ENCODE data around the gene LAIR1.

The LAIR1 gene

GRCh38 chr19:54337858-54338230, 26.9 kb downstream of the LAIR1 start:
- TF ChIP-seq CTCF (IDR thresholded peaks at IDR 0.05), result no peak

DNA sequence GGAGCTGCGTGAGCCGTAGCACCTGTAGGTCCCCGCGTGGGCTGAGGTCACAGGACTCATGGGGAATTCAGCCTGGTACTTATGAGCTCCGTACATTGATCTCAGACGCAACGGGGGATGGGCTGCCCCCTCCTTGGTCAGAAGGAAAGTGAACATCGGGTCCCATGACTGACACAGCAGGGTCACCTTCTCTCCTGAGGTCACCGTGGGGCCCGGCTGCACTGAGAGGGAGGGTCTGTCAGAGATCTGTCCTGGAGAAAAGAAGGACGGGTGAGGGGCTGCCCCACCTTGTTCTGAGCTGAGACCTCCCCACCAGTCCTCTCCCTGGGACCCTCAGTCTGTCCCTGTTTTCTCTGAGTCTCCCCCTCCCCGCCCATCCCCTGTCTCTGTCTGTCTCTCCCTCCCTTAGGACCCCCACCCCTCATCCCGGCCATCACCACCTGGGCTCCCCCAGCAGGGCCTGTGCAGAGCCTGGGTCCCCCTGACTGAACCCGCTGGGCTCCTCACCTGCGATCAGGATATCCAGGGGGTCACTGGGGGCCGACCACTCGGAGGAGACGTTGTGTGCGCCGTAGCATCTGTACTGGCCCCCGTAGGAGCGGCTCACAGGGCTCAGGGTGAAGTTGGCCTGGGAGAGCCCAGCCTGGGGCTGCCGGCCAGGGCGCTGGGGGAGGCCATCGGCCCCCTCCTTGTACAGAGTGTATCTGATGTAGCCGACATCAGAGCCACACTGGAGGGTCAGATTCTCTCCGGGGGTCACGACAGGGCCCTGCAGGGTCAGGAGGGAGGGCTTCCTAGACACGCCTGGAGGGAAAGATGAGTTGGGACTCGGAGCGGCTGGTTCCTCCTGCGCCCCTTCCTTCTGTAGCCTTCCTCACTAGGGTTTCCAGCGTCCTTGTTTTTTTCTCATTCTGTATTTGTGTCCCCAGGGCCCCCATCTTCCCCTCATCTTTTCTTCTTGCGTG, 27.6 kb downstream of the LAIR1 start:
- TF ChIP-seq CTCF (IDR thresholded peaks at IDR 0.05), result no peak

DNA sequence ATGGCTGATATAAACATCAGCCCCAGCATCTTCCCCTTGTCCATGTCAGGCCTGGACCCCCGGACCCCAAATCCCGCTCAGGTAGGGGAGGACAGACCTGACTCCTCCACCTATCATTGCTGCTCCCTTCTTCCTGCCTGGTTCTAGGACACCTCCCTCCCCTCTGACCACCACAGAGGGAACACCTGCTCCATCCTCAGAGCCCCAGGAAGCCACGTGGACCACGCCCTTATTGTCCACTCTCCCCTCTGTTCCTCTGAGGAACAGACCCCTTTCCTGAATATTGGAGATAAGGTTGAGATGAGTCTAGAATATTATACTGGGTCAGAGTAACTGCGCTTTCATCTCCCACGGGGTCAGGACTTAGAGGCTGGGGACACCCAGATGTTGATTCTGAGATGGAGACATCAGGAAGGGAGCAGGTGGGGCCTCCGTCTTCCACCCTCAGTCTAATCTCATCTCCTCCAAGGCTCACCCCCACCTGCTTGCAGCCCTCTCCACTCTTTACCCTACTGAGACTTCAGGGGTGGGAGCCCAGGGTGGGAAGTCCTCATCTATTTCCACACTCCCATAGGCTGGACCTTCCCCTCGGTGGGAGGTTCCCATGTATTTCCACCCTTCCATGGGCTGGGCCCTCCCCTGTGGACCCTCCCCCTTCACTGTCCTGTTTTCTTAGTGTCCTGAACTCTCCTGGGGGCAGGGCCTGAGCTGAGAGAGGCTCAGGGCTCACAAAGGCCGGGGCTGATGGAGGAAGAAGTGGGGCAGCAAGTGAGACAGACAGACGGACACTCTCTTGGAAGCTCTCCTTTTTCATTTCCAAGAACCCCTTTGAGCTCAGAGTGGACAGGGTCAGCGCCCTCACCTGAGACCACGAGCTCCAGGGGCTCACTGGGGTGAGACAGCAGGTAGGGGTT, 28.5 kb downstream of the LAIR1 start:
- no peak for TF ChIP-seq CTCF (IDR thresholded peaks at IDR 0.05)

- no peak for TF ChIP-seq CTCF (IDR thresholded peaks at IDR 0.05)
Observed at GRCh38 chr19:54335164-54335563, 29.6 kb downstream of the LAIR1 start.

GRCh38 chr19:54333586-54334298, 31.0 kb downstream of the LAIR1 start:
- no peak for TF ChIP-seq CTCF (IDR thresholded peaks at IDR 0.05)

DNA sequence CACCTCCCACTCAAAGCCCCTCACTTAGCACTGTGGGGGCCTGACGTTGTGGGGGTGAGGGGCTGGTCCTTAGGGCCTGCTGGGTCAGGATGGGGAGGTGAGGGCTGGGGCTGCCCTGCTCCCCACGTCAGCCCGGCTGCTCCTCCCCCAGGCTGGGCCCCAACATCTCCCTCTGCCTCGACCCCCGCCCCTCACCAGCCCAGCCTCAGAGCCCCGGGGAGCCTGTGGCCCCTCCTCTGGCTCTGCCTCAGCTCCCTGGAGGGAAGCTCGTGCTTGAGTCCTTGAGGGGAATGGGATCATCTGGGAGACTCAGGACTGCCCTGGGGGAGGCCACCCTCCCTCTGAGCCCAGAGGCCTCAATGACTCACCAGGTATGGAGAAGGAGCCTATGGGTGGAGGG, 32.6 kb downstream of the LAIR1 start:
- no peak for TF ChIP-seq CTCF (IDR thresholded peaks at IDR 0.05)

GRCh38 chr19:54331626-54332025, 33.1 kb downstream of the LAIR1 start:
- no peak for TF ChIP-seq CTCF (IDR thresholded peaks at IDR 0.05)

Data from LNCAP (cell line).